HFF-Myc (cell line): ENCODE measurements around the gene DNER.

Experiments
- DNase-seq: peaks from one replicate; pipeline ENCODE4 v3.0.0-alpha.2; 2011; ENCODE audit warnings: low read depth; ENCODE audit errors: extremely low read depth
- H3K4me3 ChIP-seq: replicated peaks from 2 replicates; pipeline ENCODE4 v1.5.1; 2011; ENCODE audit warnings: low read depth, mild to moderate bottlenecking, control low read depth, low read length
- CTCF ChIP-seq: IDR thresholded peaks from 2 replicates; pipeline ENCODE4 v1.5.1; 2012; ENCODE audit warnings: mild to moderate bottlenecking, low read depth, low read length, control low read depth; ENCODE audit errors: missing control alignments

DNER gene

GRCh38 chr2:229688141-229688540 lies 26.2 kb downstream of the DNER start:
- no peak for TF ChIP-seq CTCF
- no peak for DNase-seq
- H3K4me3 ChIP-seq = no peak overlapping the region

GRCh38 chr2:229686122-229686919 lies 28.0 kb downstream of the DNER start:
- DNase-seq = peak; percentile 11
- no peak overlapping the region for H3K4me3 ChIP-seq
- TF ChIP-seq CTCF = no peak

GRCh38 chr2:229684942-229685562 lies 29.3 kb downstream of the DNER start:
- TF ChIP-seq CTCF = no peak
- H3K4me3 ChIP-seq = no peak overlapping the region
- no peak for DNase-seq

- no peak overlapping the region for H3K4me3 ChIP-seq
- no peak for DNase-seq
- no peak for TF ChIP-seq CTCF
Observed at GRCh38 chr2:229679393-229680125, 34.8 kb downstream of the DNER start.

- H3K4me3 ChIP-seq = no peak overlapping the region
- no peak for TF ChIP-seq CTCF
- DNase-seq = no peak
Observed at GRCh38 chr2:229675569-229675968, 38.8 kb downstream of the DNER start.

GRCh38 chr2:229674830-229675530 lies 39.4 kb downstream of the DNER start:
- no peak for TF ChIP-seq CTCF

More at GRCh38 chr2:229674830-229675530, 39.4 kb downstream of the DNER start:
- no peak overlapping the region for H3K4me3 ChIP-seq
- DNase-seq = no peak
